Fibroblast of mammary gland (primary cell): ENCODE measurements around the gene NTNG1.

Source experiments
- DNase-seq: peaks from one replicate; pipeline ENCODE4 v3.0.0-alpha.2; 2010; ENCODE audit warnings: low read depth
- H3K4me3 ChIP-seq: 2 replicates; pipeline ENCODE4 v1.5.1; 2011; ENCODE audit warnings: low read depth, mild to moderate bottlenecking, low read length, moderate library complexity; ENCODE audit not compliant: control insufficient read depth
- CTCF ChIP-seq: conservative IDR thresholded peaks from 2 replicates; pipeline ENCODE4 v1.5.1; 2011; ENCODE audit warnings: low read depth, low read length, inconsistent platforms; ENCODE audit not compliant: control insufficient read depth, insufficient read depth

The NTNG1 gene

DNA sequence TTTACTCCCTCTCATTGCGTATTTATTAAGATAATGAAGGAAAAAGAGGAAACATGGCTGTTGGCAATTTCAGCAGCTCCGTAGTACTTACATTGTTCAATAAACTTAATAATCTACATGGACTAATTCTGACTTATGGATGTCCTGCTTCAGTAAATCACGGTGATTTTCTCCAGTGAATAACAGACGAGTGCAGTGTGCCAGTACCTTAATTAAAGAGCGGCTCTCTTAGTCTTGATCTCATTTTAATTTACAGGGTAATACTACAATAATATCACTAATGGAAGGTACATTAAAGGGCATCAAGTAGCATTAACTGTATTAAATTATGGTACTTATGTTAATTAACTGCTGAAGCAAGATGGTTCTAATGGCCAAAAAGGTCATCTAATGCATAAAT lies 187.2 kb downstream of the NTNG1 start:
- no peak for DNase-seq
- no peak for TF ChIP-seq CTCF
- no peak overlapping the region for H3K4me3 ChIP-seq

GRCh38 chr1:107339775-107340174 lies 198.9 kb downstream of the NTNG1 start:
- no peak for TF ChIP-seq CTCF
- no peak for DNase-seq
- H3K4me3 ChIP-seq: no peak overlapping the region

- no peak overlapping the region for H3K4me3 ChIP-seq
- DNase-seq: no peak
- TF ChIP-seq CTCF: no peak
Observed at GRCh38 chr1:107342316-107342715, 201.5 kb downstream of the NTNG1 start.

DNA sequence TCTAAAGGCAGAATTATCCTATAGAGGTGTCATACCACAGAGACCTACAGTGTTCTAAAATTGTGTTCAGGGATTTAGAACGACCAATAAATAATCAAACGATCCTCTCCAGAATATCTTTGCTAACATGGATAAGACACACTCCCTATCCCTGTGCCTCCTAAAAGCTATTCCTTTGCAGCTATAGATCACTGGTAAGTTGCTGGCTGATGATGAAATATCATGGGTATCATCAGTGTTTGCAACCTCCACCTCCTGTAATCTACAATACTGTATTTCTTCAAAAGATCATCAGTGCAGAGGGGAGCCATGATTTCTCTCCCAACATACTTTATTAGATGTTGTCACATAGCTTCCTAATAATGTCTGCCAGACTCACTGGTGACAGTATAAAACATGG lies 201.9 kb downstream of the NTNG1 start:
- no peak for DNase-seq
- TF ChIP-seq CTCF: no peak
- H3K4me3 ChIP-seq: no peak overlapping the region

DNA sequence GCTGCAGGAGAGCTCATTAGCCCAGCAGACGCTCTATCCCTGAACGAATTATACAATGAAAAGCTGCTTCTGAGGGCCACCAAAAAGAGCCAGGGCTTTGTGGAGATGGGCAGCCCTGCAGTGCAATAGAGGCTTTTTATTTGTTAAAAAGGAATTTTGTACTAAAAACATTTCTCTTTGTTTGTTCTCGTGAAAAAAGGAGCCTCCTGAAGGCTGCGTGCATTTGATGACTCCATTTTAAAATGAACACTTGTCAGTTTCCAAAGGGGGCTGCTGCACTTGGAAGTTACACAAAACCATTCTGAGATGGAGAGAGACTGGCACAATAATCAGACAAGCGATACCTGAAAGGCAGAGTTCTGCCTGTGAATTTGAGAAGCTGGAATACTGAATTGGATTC lies 202.8 kb downstream of the NTNG1 start:
- no peak overlapping the region for H3K4me3 ChIP-seq
- DNase-seq: no peak
- TF ChIP-seq CTCF: no peak

DNA sequence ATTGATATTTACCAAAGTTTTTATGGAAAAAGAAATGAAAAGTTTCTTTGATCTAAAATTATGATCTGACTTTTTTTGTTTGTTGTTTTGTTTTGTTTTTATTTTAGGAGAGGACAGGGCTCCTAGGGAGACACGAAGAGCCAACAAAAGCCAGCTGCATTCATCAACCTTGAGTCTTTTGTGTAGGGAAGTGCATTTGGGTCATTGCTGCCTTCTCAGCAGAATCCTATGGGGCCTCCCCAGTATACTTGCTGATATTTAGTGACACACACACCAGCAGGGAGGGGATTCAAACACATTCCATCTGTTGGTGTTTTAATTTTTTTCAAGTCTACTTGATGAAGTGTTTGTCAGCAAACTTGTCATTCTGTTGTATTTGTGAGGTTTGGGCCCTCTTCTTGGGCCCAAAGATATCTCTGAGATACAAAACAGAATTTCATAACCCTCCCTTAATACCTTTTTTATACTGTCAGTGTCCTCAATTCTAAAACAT lies 203.5 kb downstream of the NTNG1 start:
- no peak for TF ChIP-seq CTCF
- no peak overlapping the region for H3K4me3 ChIP-seq
- no peak for DNase-seq

GRCh38 chr1:107344836-107345235 lies 204.0 kb downstream of the NTNG1 start:
- TF ChIP-seq CTCF: no peak
- H3K4me3 ChIP-seq: no peak overlapping the region
- DNase-seq: no peak
